ENCODE data around the gene MYOM3.

Gene MYOM3

DNA sequence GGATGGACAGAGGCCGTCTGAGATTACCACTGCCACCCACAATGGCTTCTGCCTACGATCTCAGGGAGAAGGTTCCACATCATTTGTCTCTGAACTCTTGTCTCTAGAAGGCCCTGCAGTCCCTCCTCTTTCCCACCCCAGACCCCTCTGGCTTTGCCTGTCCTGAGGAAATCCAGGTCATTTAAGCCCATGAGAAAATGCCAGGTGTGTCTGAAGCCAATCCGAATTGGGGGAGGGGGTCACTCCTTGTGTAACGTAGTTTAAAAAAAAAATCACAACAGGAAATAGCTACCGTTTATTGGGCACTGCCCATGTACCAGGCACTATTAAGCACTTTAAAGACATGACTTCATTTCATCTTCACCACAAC lies 7.5 kb upstream of the MYOM3 start:
- no peak overlapping the region for H2AFZ ChIP-seq (ENCODE audit: low read length)
- no peak overlapping the region for H3K4me3 ChIP-seq (ENCODE audit: low read length)
- no peaks in the 10 kb centered on the region for H3K36me3 ChIP-seq (replicated peaks; ENCODE audit: insufficient read depth, low read length)
- DNase-seq, result no peak
- H3K27me3 ChIP-seq (replicated peaks; ENCODE audit: insufficient read depth, low read length), result no peaks in the 10 kb centered on the region
- no peaks in the 10 kb centered on the region for H3K79me2 ChIP-seq (ENCODE audit: low read length)
- TF ChIP-seq EZH2 (optimal IDR thresholded peaks at IDR 0.05; ENCODE audit: low read depth, low read length), result no peak
- TF ChIP-seq, protein P1, sequence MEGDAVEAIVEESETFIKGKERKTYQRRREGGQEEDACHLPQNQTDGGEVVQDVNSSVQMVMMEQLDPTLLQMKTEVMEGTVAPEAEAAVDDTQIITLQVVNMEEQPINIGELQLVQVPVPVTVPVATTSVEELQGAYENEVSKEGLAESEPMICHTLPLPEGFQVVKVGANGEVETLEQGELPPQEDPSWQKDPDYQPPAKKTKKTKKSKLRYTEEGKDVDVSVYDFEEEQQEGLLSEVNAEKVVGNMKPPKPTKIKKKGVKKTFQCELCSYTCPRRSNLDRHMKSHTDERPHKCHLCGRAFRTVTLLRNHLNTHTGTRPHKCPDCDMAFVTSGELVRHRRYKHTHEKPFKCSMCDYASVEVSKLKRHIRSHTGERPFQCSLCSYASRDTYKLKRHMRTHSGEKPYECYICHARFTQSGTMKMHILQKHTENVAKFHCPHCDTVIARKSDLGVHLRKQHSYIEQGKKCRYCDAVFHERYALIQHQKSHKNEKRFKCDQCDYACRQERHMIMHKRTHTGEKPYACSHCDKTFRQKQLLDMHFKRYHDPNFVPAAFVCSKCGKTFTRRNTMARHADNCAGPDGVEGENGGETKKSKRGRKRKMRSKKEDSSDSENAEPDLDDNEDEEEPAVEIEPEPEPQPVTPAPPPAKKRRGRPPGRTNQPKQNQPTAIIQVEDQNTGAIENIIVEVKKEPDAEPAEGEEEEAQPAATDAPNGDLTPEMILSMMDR (IDR thresholded peaks at IDR 0.05; ENCODE audit: low read length), result no peak
- no peak for TF ChIP-seq EZH2phosphoT487 (IDR thresholded peaks at IDR 0.05; ENCODE audit: low read length)
- H3K4me2 ChIP-seq (ENCODE audit: low read depth, low read length), result no peak overlapping the region
- no peak overlapping the region for H3K27ac ChIP-seq (ENCODE audit: low read length)
- H3K9ac ChIP-seq (ENCODE audit: low read length), result no peak overlapping the region
- no peaks in the 10 kb centered on the region for H4K20me1 ChIP-seq (ENCODE audit: insufficient read depth, low read length)
- H3K9me3 ChIP-seq (replicated peaks; ENCODE audit: insufficient read depth, low read length), result no peaks in the 10 kb centered on the region
- H3K9me2 ChIP-seq (replicated peaks; ENCODE audit: insufficient read depth, low read length), result no peaks in the 10 kb centered on the region
- no peaks in the 10 kb centered on the region for H3K4me1 ChIP-seq (ENCODE audit: low read length)
- H3F3A ChIP-seq (ENCODE audit: insufficient read depth, low read length), result no peaks in the 10 kb centered on the region

DNA sequence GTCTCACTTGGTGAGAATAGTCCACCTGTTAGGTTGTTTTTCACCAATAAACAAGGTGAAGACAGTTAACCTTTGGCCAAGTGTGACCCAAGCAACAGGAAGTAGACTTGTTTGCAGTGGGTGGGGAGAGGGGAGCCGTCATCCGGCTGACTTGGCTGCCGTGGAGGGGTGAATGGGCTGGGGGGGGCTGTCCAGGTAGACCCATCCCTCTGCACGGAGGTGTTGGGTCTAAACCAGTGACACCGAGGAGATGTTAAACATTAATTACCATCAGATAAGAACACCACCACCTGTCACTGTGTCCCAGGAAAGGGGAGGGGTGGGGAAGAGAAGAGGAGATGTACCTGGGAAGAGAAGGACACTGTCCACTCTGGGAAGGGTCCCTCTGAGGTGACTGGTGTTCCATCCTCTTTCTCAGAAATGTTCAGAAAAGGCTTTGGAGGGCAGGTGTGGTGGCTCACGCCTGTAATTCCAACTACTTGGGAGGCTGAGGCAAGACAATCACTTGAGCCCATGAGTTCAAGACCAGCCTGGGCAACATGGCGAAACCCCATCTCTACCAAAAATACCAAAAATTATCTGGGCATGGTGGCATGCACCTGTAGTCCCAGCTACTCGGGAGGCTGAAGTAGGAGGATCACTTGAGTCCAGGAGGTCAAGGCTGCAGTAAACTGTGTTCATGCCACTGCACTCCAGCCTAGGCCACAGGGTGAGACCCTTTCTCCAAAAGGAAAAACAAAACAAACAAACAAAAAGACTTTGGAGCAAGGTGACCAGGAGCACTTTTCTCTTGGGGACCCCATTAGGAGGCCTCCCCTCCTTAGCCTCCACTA lies 6.7 kb upstream of the MYOM3 start:
- Histone ChIP-seq H3K4me2 (ENCODE audit: low read depth, low read length) (no peak overlapping the region), H3K9ac (ENCODE audit: low read length) (no peak overlapping the region), H3K27me3 (replicated peaks; ENCODE audit: insufficient read depth, low read length) (no peaks in the 10 kb centered on the region), H3K79me2 (ENCODE audit: low read length) (no peaks in the 10 kb centered on the region), H3F3A (ENCODE audit: insufficient read depth, low read length) (no peaks in the 10 kb centered on the region), H2AFZ (ENCODE audit: low read length) (no peak overlapping the region), H3K9me2 (replicated peaks; ENCODE audit: insufficient read depth, low read length) (no peaks in the 10 kb centered on the region), H3K9me3 (replicated peaks; ENCODE audit: insufficient read depth, low read length) (no peaks in the 10 kb centered on the region), H3K4me1 (ENCODE audit: low read length) (no peaks in the 10 kb centered on the region), H3K27ac (ENCODE audit: low read length) (no peak overlapping the region), H4K20me1 (ENCODE audit: insufficient read depth, low read length) (no peaks in the 10 kb centered on the region), H3K36me3 (replicated peaks; ENCODE audit: insufficient read depth, low read length) (no peaks in the 10 kb centered on the region), H3K4me3 (ENCODE audit: low read length) (no peak overlapping the region)
- TF ChIP-seq EZH2 (optimal IDR thresholded peaks at IDR 0.05; ENCODE audit: low read depth, low read length), result no peak
- no peak for DNase-seq

DNA sequence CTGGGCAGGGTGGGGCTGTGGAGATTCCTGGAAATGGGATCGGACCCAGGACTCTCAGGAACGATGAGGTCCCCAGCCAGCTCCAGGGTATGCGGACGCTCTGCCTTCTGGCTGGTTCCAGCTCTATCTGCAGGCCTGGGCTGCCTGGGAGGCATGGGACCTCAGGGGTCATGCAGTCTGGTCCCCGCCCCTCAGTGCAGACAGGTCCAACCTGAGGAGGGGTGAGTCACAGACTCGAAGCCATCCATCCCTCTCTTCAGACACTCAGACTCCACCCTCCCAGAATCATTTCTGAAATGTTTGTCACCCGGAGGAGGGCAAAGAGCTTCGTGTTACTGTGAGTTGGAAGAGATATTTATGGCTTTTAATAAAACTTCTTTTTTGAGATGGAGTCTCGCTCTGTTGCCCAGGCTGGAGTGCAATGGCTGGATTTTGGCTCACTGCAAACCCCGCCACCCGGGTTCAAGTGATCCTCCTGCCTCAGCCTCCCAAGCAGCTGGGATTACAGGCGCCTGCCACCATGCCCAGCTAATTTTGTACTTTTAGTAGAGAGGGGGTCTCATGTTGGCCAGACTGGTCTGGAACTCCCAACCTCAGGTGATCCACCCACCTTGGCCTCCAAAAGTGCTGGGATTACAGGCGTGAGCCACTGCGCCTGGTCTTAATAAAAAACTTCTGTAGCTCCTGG lies 5.9 kb upstream of the MYOM3 start:
- Histone ChIP-seq H3K9me3 (replicated peaks; ENCODE audit: insufficient read depth, low read length) (no peaks in the 10 kb centered on the region), H3K4me1 (ENCODE audit: low read length) (no peaks in the 10 kb centered on the region), H3K27me3 (replicated peaks; ENCODE audit: insufficient read depth, low read length) (no peaks in the 10 kb centered on the region), H3K9me2 (replicated peaks; ENCODE audit: insufficient read depth, low read length) (no peaks in the 10 kb centered on the region), H3K79me2 (ENCODE audit: low read length) (no peaks in the 10 kb centered on the region), H3F3A (ENCODE audit: insufficient read depth, low read length) (no peaks in the 10 kb centered on the region), H3K4me2 (ENCODE audit: low read depth, low read length) (no peak overlapping the region), H4K20me1 (ENCODE audit: insufficient read depth, low read length) (no peaks in the 10 kb centered on the region), H3K36me3 (replicated peaks; ENCODE audit: insufficient read depth, low read length) (no peaks in the 10 kb centered on the region), H2AFZ (ENCODE audit: low read length) (no peak overlapping the region), H3K4me3 (ENCODE audit: low read length) (no peak overlapping the region), H3K9ac (ENCODE audit: low read length) (no peak overlapping the region), H3K27ac (ENCODE audit: low read length) (no peak overlapping the region)
- no peak for DNase-seq
- TF ChIP-seq, protein P1 (IDR thresholded peaks at IDR 0.05; ENCODE audit: low read length), result no peak
- no peak for TF ChIP-seq EZH2 (optimal IDR thresholded peaks at IDR 0.05; ENCODE audit: low read depth, low read length)
- TF ChIP-seq EZH2phosphoT487 (IDR thresholded peaks at IDR 0.05; ENCODE audit: low read length), result no peak

DNA sequence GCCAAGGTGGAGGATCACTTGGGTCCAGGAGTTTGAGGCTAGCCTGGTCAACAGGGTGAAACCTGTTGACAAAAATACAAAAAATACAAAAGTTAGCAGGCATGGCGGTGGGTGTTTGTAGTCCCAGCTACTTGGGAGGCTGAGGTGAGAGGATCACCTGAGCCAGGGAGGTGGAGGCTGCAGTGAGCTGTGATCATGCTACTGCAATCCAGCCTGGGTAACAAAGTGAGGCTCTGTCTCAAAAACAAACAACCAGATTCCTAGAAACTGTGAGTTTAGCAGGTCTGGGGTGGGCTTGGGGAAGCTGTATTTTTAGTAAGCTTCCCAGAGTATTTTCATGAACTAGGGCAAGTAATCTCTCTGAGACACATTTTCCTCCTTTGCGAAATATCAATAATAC lies 5.2 kb upstream of the MYOM3 start:
- H3K27ac ChIP-seq (ENCODE audit: low read length), result no peak overlapping the region
- DNase-seq, result no peak

More for the DNA sequence above, 5.2 kb upstream of the MYOM3 start:
- no peaks in the 10 kb centered on the region for H3K9me2 ChIP-seq (replicated peaks; ENCODE audit: insufficient read depth, low read length)
- no peaks in the 10 kb centered on the region for H3K79me2 ChIP-seq (ENCODE audit: low read length)
- no peaks in the 10 kb centered on the region for H3K36me3 ChIP-seq (replicated peaks; ENCODE audit: insufficient read depth, low read length)
- no peak overlapping the region for H3K4me3 ChIP-seq (ENCODE audit: low read length)
- no peaks in the 10 kb centered on the region for H3K27me3 ChIP-seq (replicated peaks; ENCODE audit: insufficient read depth, low read length)
- H4K20me1 ChIP-seq (ENCODE audit: insufficient read depth, low read length), result no peaks in the 10 kb centered on the region
- no peak overlapping the region for H2AFZ ChIP-seq (ENCODE audit: low read length)
- TF ChIP-seq EZH2phosphoT487 (IDR thresholded peaks at IDR 0.05; ENCODE audit: low read length) (no peak), EZH2 (optimal IDR thresholded peaks at IDR 0.05; ENCODE audit: low read depth, low read length) (no peak)
- TF ChIP-seq, protein P1 (IDR thresholded peaks at IDR 0.05; ENCODE audit: low read length), result no peak
- no peaks in the 10 kb centered on the region for H3F3A ChIP-seq (ENCODE audit: insufficient read depth, low read length)
- H3K9ac ChIP-seq (ENCODE audit: low read length), result no peak overlapping the region
- no peaks in the 10 kb centered on the region for H3K9me3 ChIP-seq (replicated peaks; ENCODE audit: insufficient read depth, low read length)
- H3K4me2 ChIP-seq (ENCODE audit: low read depth, low read length), result no peak overlapping the region
- H3K4me1 ChIP-seq (ENCODE audit: low read length), result no peaks in the 10 kb centered on the region
